ENCODE data around the gene CEP112. TPM values are rescaled to one million over a fixed set of nuclear protein-coding genes. Genes with fewer than 3 reads are reported as not detected.

Gene CEP112
- total RNA-seq, 1 experiment from 2014 or later = 2.8 TPM

GRCh38 chr17:66025551-66025950 lies 166.4 kb downstream of the CEP112 start:
- no peak for DNase-seq (ENCODE audit: low read depth)
- in situ Hi-C loops (cut with HindIII; ENCODE audit: low pct_unique_long_range_greater_than_20kb, low sequenced_read_pairs) = no loop called here

GRCh38 chr17:66021757-66022156 lies 170.2 kb downstream of the CEP112 start:
- no peak for DNase-seq (ENCODE audit: low read depth)
- in situ Hi-C loops (cut with HindIII; ENCODE audit: low pct_unique_long_range_greater_than_20kb, low sequenced_read_pairs) = no loop called here

GRCh38 chr17:66018786-66019185 lies 173.1 kb downstream of the CEP112 start:
- no peak for DNase-seq (ENCODE audit: low read depth)
- in situ Hi-C loops (cut with HindIII; ENCODE audit: low pct_unique_long_range_greater_than_20kb, low sequenced_read_pairs) = no loop called here

GRCh38 chr17:66016231-66016630 lies 175.7 kb downstream of the CEP112 start:
- in situ Hi-C loops (cut with HindIII; ENCODE audit: low pct_unique_long_range_greater_than_20kb, low sequenced_read_pairs) = no loop called here

GRCh38 chr17:66008680-66009079 lies 183.3 kb downstream of the CEP112 start:
- in situ Hi-C loops (cut with HindIII; ENCODE audit: low pct_unique_long_range_greater_than_20kb, low sequenced_read_pairs) = no loop called here

More at GRCh38 chr17:66016231-66016630, 175.7 kb downstream of the CEP112 start:
- no peak for DNase-seq (ENCODE audit: low read depth)

GRCh38 chr17:66006654-66007053 lies 185.3 kb downstream of the CEP112 start:
- no peak for DNase-seq (ENCODE audit: low read depth)
- in situ Hi-C loops (cut with HindIII; ENCODE audit: low pct_unique_long_range_greater_than_20kb, low sequenced_read_pairs) = no loop called here

More at GRCh38 chr17:66008680-66009079, 183.3 kb downstream of the CEP112 start:
- DNase-seq (ENCODE audit: low read depth) = no peak

- in situ Hi-C loops (cut with HindIII; ENCODE audit: low pct_unique_long_range_greater_than_20kb, low sequenced_read_pairs) = no loop called here
- DNase-seq (ENCODE audit: low read depth) = no peak
Observed at GRCh38 chr17:66002812-66003211, 189.1 kb downstream of the CEP112 start.

GRCh38 chr17:66002063-66002585 lies 189.8 kb downstream of the CEP112 start:
- DNase-seq (ENCODE audit: low read depth) = no peak
- in situ Hi-C loops (cut with HindIII; ENCODE audit: low pct_unique_long_range_greater_than_20kb, low sequenced_read_pairs) = no loop called here

- DNase-seq (ENCODE audit: low read depth) = no peak
- in situ Hi-C loops (cut with HindIII; ENCODE audit: low pct_unique_long_range_greater_than_20kb, low sequenced_read_pairs) = no loop called here
Observed at GRCh38 chr17:66000216-66000615, 191.7 kb downstream of the CEP112 start.

GRCh38 chr17:65998675-65999074 lies 193.3 kb downstream of the CEP112 start:
- in situ Hi-C loops (cut with HindIII; ENCODE audit: low pct_unique_long_range_greater_than_20kb, low sequenced_read_pairs) = no loop called here
- DNase-seq (ENCODE audit: low read depth) = no peak

- DNase-seq (ENCODE audit: low read depth) = no peak
- in situ Hi-C loops (cut with HindIII; ENCODE audit: low pct_unique_long_range_greater_than_20kb, low sequenced_read_pairs) = no loop called here
Observed at GRCh38 chr17:65994679-65995078, 197.3 kb downstream of the CEP112 start.

GRCh38 chr17:65994114-65994513 lies 197.8 kb downstream of the CEP112 start:
- DNase-seq (ENCODE audit: low read depth) = no peak
- in situ Hi-C loops (cut with HindIII; ENCODE audit: low pct_unique_long_range_greater_than_20kb, low sequenced_read_pairs) = no loop called here

GRCh38 chr17:65990593-65990992 lies 201.3 kb downstream of the CEP112 start:
- in situ Hi-C loops (cut with HindIII; ENCODE audit: low pct_unique_long_range_greater_than_20kb, low sequenced_read_pairs) = no loop called here
- DNase-seq (ENCODE audit: low read depth) = no peak

GRCh38 chr17:65988451-65988850 lies 203.5 kb downstream of the CEP112 start:
- no peak for DNase-seq (ENCODE audit: low read depth)
- in situ Hi-C loops (cut with HindIII; ENCODE audit: low pct_unique_long_range_greater_than_20kb, low sequenced_read_pairs) = no loop called here

GRCh38 chr17:65987988-65988387 lies 203.9 kb downstream of the CEP112 start:
- in situ Hi-C loops (cut with HindIII; ENCODE audit: low pct_unique_long_range_greater_than_20kb, low sequenced_read_pairs) = no loop called here
- peak; percentile 18 for DNase-seq (ENCODE audit: low read depth)

- in situ Hi-C loops (cut with HindIII; ENCODE audit: low pct_unique_long_range_greater_than_20kb, low sequenced_read_pairs) = no loop called here
- DNase-seq (ENCODE audit: low read depth) = no peak
Observed at GRCh38 chr17:65985571-65985970, 206.4 kb downstream of the CEP112 start.

GRCh38 chr17:65984299-65984698 lies 207.6 kb downstream of the CEP112 start:
- DNase-seq (ENCODE audit: low read depth) = no peak
- in situ Hi-C loops (cut with HindIII; ENCODE audit: low pct_unique_long_range_greater_than_20kb, low sequenced_read_pairs) = no loop called here

GRCh38 chr17:65978871-65979270 lies 213.1 kb downstream of the CEP112 start:
- DNase-seq (ENCODE audit: low read depth) = no peak
- in situ Hi-C loops (cut with HindIII; ENCODE audit: low pct_unique_long_range_greater_than_20kb, low sequenced_read_pairs) = no loop called here

GRCh38 chr17:65977041-65977440 lies 214.9 kb downstream of the CEP112 start:
- DNase-seq (ENCODE audit: low read depth) = no peak
- in situ Hi-C loops (cut with HindIII; ENCODE audit: low pct_unique_long_range_greater_than_20kb, low sequenced_read_pairs) = no loop called here

GRCh38 chr17:65975878-65976277 lies 216.1 kb downstream of the CEP112 start:
- no peak for DNase-seq (ENCODE audit: low read depth)
- in situ Hi-C loops (cut with HindIII; ENCODE audit: low pct_unique_long_range_greater_than_20kb, low sequenced_read_pairs) = no loop called here

GRCh38 chr17:65973237-65973636 lies 218.7 kb downstream of the CEP112 start:
- in situ Hi-C loops (cut with HindIII; ENCODE audit: low pct_unique_long_range_greater_than_20kb, low sequenced_read_pairs) = no loop called here
- DNase-seq (ENCODE audit: low read depth) = no peak

All from Caki2 (cell line).